ENCODE results near the gene WIZ.

DNA sequence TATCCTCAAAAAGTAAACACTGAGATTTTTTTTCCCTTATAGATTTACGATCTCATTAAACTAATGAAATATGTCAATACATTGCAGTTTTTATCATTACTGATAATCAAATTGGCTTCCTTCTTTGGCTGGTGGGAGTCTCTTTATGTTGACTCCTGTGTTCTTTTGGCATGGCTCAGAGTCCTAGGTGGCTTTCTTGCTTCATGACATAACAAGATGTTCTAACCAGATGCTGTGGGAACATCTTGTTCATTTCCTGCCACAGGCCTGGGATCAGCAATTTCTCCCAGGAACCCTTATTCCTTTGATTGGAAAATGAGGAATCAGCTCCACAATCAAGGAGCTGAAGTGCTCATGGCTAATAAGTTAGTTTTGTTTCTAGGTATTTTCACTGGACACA lies 45.4 kb upstream of the WIZ start:
- TF ChIP-seq, protein P1, sequence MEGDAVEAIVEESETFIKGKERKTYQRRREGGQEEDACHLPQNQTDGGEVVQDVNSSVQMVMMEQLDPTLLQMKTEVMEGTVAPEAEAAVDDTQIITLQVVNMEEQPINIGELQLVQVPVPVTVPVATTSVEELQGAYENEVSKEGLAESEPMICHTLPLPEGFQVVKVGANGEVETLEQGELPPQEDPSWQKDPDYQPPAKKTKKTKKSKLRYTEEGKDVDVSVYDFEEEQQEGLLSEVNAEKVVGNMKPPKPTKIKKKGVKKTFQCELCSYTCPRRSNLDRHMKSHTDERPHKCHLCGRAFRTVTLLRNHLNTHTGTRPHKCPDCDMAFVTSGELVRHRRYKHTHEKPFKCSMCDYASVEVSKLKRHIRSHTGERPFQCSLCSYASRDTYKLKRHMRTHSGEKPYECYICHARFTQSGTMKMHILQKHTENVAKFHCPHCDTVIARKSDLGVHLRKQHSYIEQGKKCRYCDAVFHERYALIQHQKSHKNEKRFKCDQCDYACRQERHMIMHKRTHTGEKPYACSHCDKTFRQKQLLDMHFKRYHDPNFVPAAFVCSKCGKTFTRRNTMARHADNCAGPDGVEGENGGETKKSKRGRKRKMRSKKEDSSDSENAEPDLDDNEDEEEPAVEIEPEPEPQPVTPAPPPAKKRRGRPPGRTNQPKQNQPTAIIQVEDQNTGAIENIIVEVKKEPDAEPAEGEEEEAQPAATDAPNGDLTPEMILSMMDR (IDR thresholded peaks at IDR 0.05): no peak
- no peak for TF ChIP-seq EZH2 (IDR thresholded peaks at IDR 0.05; ENCODE audit: borderline replicate concordance, insufficient read depth, low read depth, low read length, poor library complexity, severe bottlenecking)

All from B cell (primary cell).